ENCODE results near the gene SYNJ2.
A peak's percentile ranks its signal among the peaks of the same experiment; 100 is the strongest.

Gene SYNJ2

GRCh38 chr6:158004701-158005095, 23.0 kb downstream of the SYNJ2 start:
- H3K4me3 ChIP-seq (ENCODE audit: low read depth in 1 of 2, low read length in 2 of 2) = no peak overlapping the region
- H3K9ac ChIP-seq (ENCODE audit: low read length) = no peak overlapping the region
- peaks cover 60% of the 10 kb centered on the region for H3K4me1 ChIP-seq (ENCODE audit: insufficient read depth, low read length)
- no peaks in the 10 kb centered on the region for H3K27me3 ChIP-seq (ENCODE audit: control insufficient read depth in 1 of 2, insufficient read depth in 2 of 2, low read length in 2 of 2)
- no peaks in the 10 kb centered on the region for H3K9me3 ChIP-seq (ENCODE audit: low read length)
- H3K36me3 ChIP-seq (ENCODE audit: insufficient read depth, low read length) = no peaks in the 10 kb centered on the region
- no peak overlapping the region for H3K27ac ChIP-seq (ENCODE audit: low read depth, low read length)

GRCh38 chr6:158005626-158006180, 24.0 kb downstream of the SYNJ2 start:
- no peak overlapping the region for H3K4me3 ChIP-seq (ENCODE audit: low read depth in 1 of 2, low read length in 2 of 2)
- H3K4me1 ChIP-seq (ENCODE audit: insufficient read depth, low read length) = peaks cover 54% of the 10 kb centered on the region
- no peak overlapping the region for H3K27ac ChIP-seq (ENCODE audit: low read depth, low read length)
- H3K9ac ChIP-seq (ENCODE audit: low read length) = no peak overlapping the region
- no peaks in the 10 kb centered on the region for H3K27me3 ChIP-seq (ENCODE audit: control insufficient read depth in 1 of 2, insufficient read depth in 2 of 2, low read length in 2 of 2)
- H3K36me3 ChIP-seq (ENCODE audit: insufficient read depth, low read length) = no peaks in the 10 kb centered on the region
- H3K9me3 ChIP-seq (ENCODE audit: low read length) = no peaks in the 10 kb centered on the region

GRCh38 chr6:158006331-158006730, 24.7 kb downstream of the SYNJ2 start:
- Histone ChIP-seq H3K4me1 (ENCODE audit: insufficient read depth, low read length) (peaks cover 52% of the 10 kb centered on the region), H3K27ac (ENCODE audit: low read depth, low read length) (no peak overlapping the region), H3K9ac (ENCODE audit: low read length) (no peak overlapping the region)

GRCh38 chr6:158006821-158007570, 25.3 kb downstream of the SYNJ2 start:
- H3K4me1 ChIP-seq (ENCODE audit: insufficient read depth, low read length) = peaks cover 52% of the 10 kb centered on the region

More at GRCh38 chr6:158006331-158006730, 24.7 kb downstream of the SYNJ2 start:
- Histone ChIP-seq H3K36me3 (ENCODE audit: insufficient read depth, low read length) (no peaks in the 10 kb centered on the region), H3K27me3 (ENCODE audit: control insufficient read depth in 1 of 2, insufficient read depth in 2 of 2, low read length in 2 of 2) (no peaks in the 10 kb centered on the region), H3K9me3 (ENCODE audit: low read length) (no peaks in the 10 kb centered on the region), H3K4me3 (ENCODE audit: low read depth in 1 of 2, low read length in 2 of 2) (no peak overlapping the region)

GRCh38 chr6:158008864-158009113, 27.1 kb downstream of the SYNJ2 start:
- Histone ChIP-seq H3K36me3 (ENCODE audit: insufficient read depth, low read length) (no peaks in the 10 kb centered on the region), H3K27ac (ENCODE audit: low read depth, low read length) (no peak overlapping the region), H3K9me3 (ENCODE audit: low read length) (no peaks in the 10 kb centered on the region), H3K4me3 (ENCODE audit: low read depth in 1 of 2, low read length in 2 of 2) (no peak overlapping the region), H3K4me1 (ENCODE audit: insufficient read depth, low read length) (peaks cover 34% of the 10 kb centered on the region), H3K9ac (ENCODE audit: low read length) (no peak overlapping the region), H3K27me3 (ENCODE audit: control insufficient read depth in 1 of 2, insufficient read depth in 2 of 2, low read length in 2 of 2) (no peaks in the 10 kb centered on the region)

More at GRCh38 chr6:158006821-158007570, 25.3 kb downstream of the SYNJ2 start:
- H3K27ac ChIP-seq (ENCODE audit: low read depth, low read length) = peak overlapping the region; percentile 8
- H3K4me3 ChIP-seq (ENCODE audit: low read depth in 1 of 2, low read length in 2 of 2) = no peak overlapping the region
- H3K9me3 ChIP-seq (ENCODE audit: low read length) = no peaks in the 10 kb centered on the region
- no peaks in the 10 kb centered on the region for H3K36me3 ChIP-seq (ENCODE audit: insufficient read depth, low read length)
- no peaks in the 10 kb centered on the region for H3K27me3 ChIP-seq (ENCODE audit: control insufficient read depth in 1 of 2, insufficient read depth in 2 of 2, low read length in 2 of 2)
- no peak overlapping the region for H3K9ac ChIP-seq (ENCODE audit: low read length)

- H3K4me1 ChIP-seq (ENCODE audit: insufficient read depth, low read length) = peaks cover 29% of the 10 kb centered on the region
- no peaks in the 10 kb centered on the region for H3K27me3 ChIP-seq (ENCODE audit: control insufficient read depth in 1 of 2, insufficient read depth in 2 of 2, low read length in 2 of 2)
- peak overlapping the region in 1 of 2 donors; percentile 39 for H3K4me3 ChIP-seq (ENCODE audit: low read depth in 1 of 2, low read length in 2 of 2)
- no peaks in the 10 kb centered on the region for H3K36me3 ChIP-seq (ENCODE audit: insufficient read depth, low read length)
- peak overlapping the region; percentile 14 for H3K27ac ChIP-seq (ENCODE audit: low read depth, low read length)
- H3K9ac ChIP-seq (ENCODE audit: low read length) = peak overlapping the region; percentile 13
- H3K9me3 ChIP-seq (ENCODE audit: low read length) = no peaks in the 10 kb centered on the region
Measured at GRCh38 chr6:158009114-158009891, 27.6 kb downstream of the SYNJ2 start.

- Histone ChIP-seq H3K36me3 (ENCODE audit: insufficient read depth, low read length) (no peaks in the 10 kb centered on the region), H3K9ac (ENCODE audit: low read length) (no peak overlapping the region), H3K27ac (ENCODE audit: low read depth, low read length) (peak overlapping the region; percentile 14), H3K9me3 (ENCODE audit: low read length) (no peaks in the 10 kb centered on the region), H3K4me1 (ENCODE audit: insufficient read depth, low read length) (peaks cover 24% of the 10 kb centered on the region), H3K27me3 (ENCODE audit: control insufficient read depth in 1 of 2, insufficient read depth in 2 of 2, low read length in 2 of 2) (no peaks in the 10 kb centered on the region), H3K4me3 (ENCODE audit: low read depth in 1 of 2, low read length in 2 of 2) (no peak overlapping the region)
Measured at GRCh38 chr6:158009935-158010585, 28.4 kb downstream of the SYNJ2 start.

- peaks cover 24% of the 10 kb centered on the region for H3K4me1 ChIP-seq (ENCODE audit: insufficient read depth, low read length)
Measured at GRCh38 chr6:158010591-158011477, 29.2 kb downstream of the SYNJ2 start.

GRCh38 chr6:158011478-158011920, 29.8 kb downstream of the SYNJ2 start:
- Histone ChIP-seq H3K36me3 (ENCODE audit: insufficient read depth, low read length) (no peaks in the 10 kb centered on the region), H3K4me1 (ENCODE audit: insufficient read depth, low read length) (peaks cover 24% of the 10 kb centered on the region), H3K4me3 (ENCODE audit: low read depth in 1 of 2, low read length in 2 of 2) (no peak overlapping the region), H3K27me3 (ENCODE audit: control insufficient read depth in 1 of 2, insufficient read depth in 2 of 2, low read length in 2 of 2) (no peaks in the 10 kb centered on the region), H3K27ac (ENCODE audit: low read depth, low read length) (no peak overlapping the region), H3K9ac (ENCODE audit: low read length) (no peak overlapping the region), H3K9me3 (ENCODE audit: low read length) (no peaks in the 10 kb centered on the region)

More at GRCh38 chr6:158010591-158011477, 29.2 kb downstream of the SYNJ2 start:
- H3K9me3 ChIP-seq (ENCODE audit: low read length) = no peaks in the 10 kb centered on the region
- no peaks in the 10 kb centered on the region for H3K36me3 ChIP-seq (ENCODE audit: insufficient read depth, low read length)
- no peak overlapping the region for H3K9ac ChIP-seq (ENCODE audit: low read length)
- H3K27ac ChIP-seq (ENCODE audit: low read depth, low read length) = no peak overlapping the region
- no peaks in the 10 kb centered on the region for H3K27me3 ChIP-seq (ENCODE audit: control insufficient read depth in 1 of 2, insufficient read depth in 2 of 2, low read length in 2 of 2)
- no peak overlapping the region for H3K4me3 ChIP-seq (ENCODE audit: low read depth in 1 of 2, low read length in 2 of 2)

- Histone ChIP-seq H3K9ac (ENCODE audit: low read length) (no peak overlapping the region), H3K4me3 (ENCODE audit: low read depth in 1 of 2, low read length in 2 of 2) (no peak overlapping the region), H3K36me3 (ENCODE audit: insufficient read depth, low read length) (no peaks in the 10 kb centered on the region), H3K9me3 (ENCODE audit: low read length) (no peaks in the 10 kb centered on the region), H3K4me1 (ENCODE audit: insufficient read depth, low read length) (peaks cover 24% of the 10 kb centered on the region), H3K27ac (ENCODE audit: low read depth, low read length) (no peak overlapping the region), H3K27me3 (ENCODE audit: control insufficient read depth in 1 of 2, insufficient read depth in 2 of 2, low read length in 2 of 2) (no peaks in the 10 kb centered on the region)
Measured at GRCh38 chr6:158011980-158012566, 30.4 kb downstream of the SYNJ2 start.
